ENCODE results near the gene RPS3. TPM values are rescaled to one million over a fixed set of nuclear protein-coding genes. Genes with fewer than 3 reads are reported as not detected.

RPS3 gene
- total RNA-seq, 1 experiment from 2014 or later: 697 TPM

Other genes starting within 250 kb of the RPS3 start
- 0.13 and 2.2 TPM in 2 replicates for gene SLCO2B1, start 248.4 kb upstream of the RPS3 start, total RNA-seq (2014; rRNA removed; shearing (Covaris generic))
- gene TPBGL, start 158.7 kb upstream of the RPS3 start, total RNA-seq (2014; rRNA removed; shearing (Covaris generic)): not detected in 2 replicates
- gene ARRB1, start 47.9 kb upstream of the RPS3 start, total RNA-seq (2014; rRNA removed; shearing (Covaris generic)): 3.6 TPM in 1 of 2 replicates, not detected in the other
- gene KLHL35, start 33.7 kb downstream of the RPS3 start, total RNA-seq (2014; rRNA removed; shearing (Covaris generic)): 0.41 and 0.58 TPM in 2 replicates
- gene GDPD5, start 126.4 kb downstream of the RPS3 start, total RNA-seq (2014; rRNA removed; shearing (Covaris generic)): 2.5 and 4.9 TPM in 2 replicates
- 638 and 816 TPM in 2 replicates for gene SERPINH1, start 162.7 kb downstream of the RPS3 start, total RNA-seq (2014; rRNA removed; shearing (Covaris generic))